ENCODE measurements around the gene CPED1.
"Not testable (repeated sequence)": the region's sequence is repeated elsewhere in the genome, so short reads cannot be mapped to it uniquely, and the experiment has no call there.

Gene CPED1

DNA sequence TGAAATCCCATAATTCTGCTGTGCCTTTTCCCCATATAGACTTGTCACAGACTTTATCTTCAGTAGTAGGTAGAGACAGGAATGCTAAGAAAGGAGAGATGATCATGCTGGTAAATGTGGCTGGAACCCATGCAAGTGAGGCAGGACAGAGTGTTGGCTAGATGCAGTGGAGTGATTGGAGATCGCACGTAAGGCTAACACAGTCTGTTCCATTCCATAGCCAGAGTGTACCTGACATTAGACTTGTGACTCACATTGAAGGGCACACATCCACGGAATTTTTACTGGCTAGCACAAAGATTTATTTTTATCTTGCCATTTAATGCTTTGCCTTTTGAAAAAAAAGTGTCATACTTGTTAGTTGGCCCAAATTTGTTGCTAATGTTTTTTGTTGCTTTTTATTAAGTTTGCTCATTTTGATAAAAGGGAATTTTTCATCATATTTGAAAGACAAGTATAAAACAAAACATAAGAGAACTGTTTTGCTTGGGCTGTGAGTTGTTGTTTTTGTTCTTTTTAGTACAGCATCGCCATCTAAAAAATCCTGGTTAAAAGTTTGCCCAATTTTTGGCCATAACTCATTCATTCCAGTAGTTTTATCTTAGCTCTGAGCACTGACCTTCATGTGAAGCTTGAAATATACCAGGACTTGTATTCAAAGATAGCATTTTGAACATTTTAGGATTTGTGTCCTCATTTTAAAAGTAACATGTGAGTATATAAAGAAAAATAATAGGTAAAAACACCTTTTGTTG, 81.0 kb downstream of the CPED1 start:
- no peak for DNase-seq (ENCODE audit: low read depth in 2 of 3, low spot score in 2 of 3)

DNA sequence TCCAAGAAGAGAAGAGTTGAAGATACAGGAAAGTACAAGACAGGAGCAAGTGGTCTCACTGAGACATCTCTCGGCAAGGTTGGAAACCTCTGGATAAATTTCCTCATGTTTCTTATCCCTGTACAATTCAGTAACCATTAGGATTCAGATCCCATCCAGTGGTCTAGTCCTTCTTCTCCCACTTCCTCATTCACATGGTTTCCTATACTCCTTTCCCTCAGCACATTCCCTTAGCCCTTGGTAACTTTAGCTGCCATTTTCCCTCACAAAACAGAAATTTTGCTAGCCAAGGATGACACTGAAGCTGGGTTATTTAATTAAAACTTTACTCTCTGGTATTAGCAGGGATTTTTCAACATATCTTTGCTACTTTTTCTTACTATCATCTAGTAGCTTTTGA, 82.6 kb downstream of the CPED1 start:
- no peak for DNase-seq (ENCODE audit: low read depth in 2 of 3, low spot score in 2 of 3)

DNA sequence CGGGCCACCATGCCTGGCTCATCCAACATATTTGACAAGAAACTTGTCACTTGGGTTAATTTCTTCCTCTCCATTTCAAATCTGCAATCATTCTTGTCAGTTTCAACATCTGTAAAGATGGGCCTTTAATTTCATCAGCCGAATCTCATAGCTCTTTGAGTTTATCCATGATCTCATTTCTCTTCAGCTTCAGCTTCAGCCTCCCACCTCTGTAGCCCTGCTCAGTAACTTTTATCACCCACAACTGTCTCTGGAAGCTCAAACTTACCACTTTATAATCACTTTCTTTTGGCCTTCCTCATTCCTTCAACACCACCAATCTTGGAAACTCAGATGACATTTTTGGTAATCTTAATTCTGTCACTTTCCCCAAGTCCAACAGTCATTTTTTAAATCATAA, 83.2 kb downstream of the CPED1 start:
- no peak for DNase-seq (ENCODE audit: low read depth in 2 of 3, low spot score in 2 of 3)

DNA sequence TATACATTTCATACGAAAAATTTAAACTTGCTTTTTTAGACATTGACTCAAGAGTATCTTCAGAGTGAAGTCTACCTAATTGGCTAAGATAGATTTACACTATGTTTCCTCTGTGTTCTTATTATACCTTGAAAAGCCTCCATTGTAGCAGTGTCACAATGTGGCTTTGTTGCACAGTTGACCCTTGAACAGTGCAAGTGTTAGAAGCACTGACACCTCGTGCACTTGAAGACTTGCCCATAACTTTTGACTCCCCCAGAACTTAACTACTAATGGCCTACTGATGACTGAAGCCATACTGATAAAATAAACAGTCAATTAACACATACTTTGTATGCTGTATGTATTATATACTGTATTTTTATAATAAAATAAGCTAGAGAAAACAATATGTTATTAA, 84.3 kb downstream of the CPED1 start:
- no peak for DNase-seq (ENCODE audit: low read depth in 2 of 3, low spot score in 2 of 3)

DNA sequence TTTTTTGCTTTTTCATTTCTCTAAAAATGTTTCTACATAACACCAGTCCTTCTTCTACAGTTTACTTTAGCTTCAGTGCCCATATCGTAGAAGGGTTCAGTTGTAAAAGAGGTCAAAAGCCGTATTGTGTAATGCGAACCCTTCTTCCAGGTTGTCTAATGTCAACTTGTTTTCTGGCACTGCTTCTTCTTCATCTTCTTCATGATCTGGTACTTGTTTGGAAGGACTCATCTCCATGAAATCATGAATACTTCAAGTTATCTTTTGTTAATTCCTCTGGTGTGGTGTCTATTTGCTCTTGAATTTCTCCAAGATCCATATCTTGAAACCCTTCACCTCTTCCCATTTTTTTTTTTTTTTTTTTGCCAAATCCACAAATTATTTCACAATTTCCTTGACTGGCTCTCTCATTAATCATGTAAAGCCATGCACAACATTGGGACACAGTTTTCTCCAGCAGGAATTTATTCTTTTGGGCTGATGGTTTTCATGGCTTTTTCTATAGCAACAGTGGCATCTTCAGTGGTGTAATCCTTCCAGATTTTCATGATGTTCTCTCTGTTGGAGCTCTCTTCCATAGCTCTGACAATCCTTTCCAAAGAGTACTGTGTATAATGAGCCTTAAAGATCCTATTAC, 85.1 kb downstream of the CPED1 start:
- DNase-seq (ENCODE audit: low read depth in 2 of 3, low spot score in 2 of 3), result no peak

DNA sequence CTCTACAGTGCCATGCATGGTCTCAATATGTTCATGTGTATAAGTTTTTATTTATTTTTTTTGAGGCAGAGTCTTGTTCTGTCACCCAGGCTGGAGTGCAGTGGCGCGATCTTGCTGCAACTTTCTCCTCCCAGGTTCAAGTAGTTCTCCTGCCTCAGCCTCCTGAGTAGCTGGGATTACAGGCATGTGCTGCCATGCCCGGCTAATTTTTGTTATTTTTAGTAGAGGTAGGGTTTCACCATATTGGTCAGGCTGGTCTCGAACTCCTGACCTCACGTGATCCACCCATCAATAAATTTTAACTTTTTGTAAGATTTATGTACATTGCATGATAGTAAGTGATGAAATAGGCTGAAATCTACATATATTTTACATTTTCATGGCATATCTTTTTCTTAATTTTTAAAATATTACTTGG, 86.9 kb downstream of the CPED1 start:
- DNase-seq (ENCODE audit: low read depth in 2 of 3, low spot score in 2 of 3), result not testable (repeated sequence)

DNA sequence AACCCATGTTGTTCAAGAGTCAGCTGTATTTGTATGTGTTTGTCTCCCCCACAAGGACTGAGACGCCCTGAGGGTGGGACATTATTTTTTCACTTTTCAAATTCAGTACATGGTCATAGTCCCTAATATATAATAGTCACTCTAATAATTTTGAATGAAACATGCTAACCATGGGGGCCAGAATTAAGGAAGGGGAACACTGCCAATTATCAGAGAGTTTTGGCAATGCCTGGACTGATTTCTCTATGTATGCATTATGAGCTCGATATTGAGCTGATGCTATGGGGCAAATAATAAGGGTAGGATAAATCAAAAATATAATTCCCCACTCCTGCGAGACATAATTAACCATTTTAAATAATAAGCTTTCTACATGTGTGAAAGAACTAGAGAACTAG, 87.4 kb downstream of the CPED1 start:
- DNase-seq (ENCODE audit: low read depth in 2 of 3, low spot score in 2 of 3), result no peak

DNA sequence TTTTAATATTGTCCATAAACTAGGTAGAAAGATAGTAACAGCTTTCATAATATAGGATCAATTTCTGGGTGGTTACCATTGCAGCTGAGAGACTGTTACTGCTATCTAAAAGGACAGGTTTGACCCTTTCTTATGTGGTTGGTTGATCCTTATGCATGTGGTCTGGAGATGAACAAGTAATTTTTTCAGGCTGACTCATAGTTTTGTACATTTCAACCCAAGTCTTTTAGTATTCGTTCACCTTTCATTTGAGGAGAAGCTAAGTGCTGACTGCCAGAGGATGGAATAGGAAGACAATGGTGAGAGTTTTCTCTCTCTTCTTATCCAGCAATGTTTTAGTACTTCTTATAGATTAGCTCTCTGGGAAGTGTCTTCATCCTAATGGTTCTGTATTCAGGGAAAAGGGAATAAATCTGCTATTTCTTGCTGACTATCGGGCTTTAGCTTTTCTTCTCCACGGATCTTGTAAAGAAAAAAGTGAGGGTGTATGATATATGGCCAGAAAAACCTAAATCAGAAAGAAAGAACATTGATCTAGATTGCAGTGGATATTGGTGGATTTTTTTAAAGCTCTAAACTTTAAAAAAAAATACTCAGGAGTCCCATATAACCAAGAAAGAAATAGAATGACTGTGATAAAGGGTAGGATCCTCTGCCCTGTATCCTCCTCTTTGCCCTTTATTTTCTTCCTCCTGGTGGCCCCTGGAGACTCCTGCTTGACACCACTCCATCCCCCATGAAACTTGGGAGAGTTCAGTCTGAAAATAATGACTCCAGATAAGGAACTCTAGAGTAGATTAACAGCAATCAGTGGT, 88.0 kb downstream of the CPED1 start:
- DNase-seq (ENCODE audit: low read depth in 2 of 3, low spot score in 2 of 3), result no peak

DNA sequence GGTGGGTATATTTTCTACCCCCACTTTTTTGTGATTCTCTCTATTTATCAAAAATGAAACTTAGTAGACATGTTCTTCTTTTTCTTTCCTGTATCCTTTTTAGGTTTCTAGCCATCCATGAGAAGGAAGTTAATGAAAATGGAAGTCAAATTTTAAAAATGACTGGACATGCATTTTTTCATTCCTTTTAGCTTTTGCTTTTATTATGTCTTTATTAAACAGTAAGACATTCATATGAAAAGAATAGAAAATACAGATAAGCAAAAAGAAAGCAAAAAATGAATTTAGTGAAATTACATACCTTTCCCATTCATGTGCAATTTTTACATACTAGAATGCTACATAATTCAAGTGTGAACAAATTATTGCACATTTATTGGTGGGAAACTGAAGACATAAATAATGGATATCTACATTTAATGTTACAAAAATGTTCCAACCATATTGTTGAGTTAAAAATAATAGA, 88.7 kb downstream of the CPED1 start:
- DNase-seq (ENCODE audit: low read depth in 2 of 3, low spot score in 2 of 3), result no peak

DNA sequence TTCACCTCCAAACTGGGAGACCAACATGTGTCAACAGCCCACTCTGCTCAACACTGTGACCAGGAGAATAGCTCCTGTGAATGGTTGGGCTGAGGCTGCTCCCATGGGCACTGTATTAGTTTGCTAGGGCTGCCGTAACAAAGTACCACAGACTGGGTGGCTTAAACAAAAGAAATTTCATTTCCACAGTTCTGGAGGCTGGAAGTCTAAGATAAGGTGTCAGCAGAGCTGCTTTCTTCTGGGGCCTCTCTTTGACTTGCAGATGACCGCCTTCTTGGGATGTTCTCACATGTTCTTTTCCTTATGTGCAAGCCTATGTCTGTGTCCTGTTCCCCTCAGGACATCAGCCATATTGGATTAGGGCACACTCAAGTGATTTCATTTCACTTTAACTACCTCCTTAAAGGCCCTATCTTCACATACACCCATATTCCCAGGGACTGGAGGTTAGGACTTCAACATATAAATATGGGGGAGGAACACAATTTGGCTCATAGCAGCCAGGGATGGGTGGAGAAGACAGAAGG, 90.3 kb downstream of the CPED1 start:
- no peak for DNase-seq (ENCODE audit: low read depth in 2 of 3, low spot score in 2 of 3)

DNA sequence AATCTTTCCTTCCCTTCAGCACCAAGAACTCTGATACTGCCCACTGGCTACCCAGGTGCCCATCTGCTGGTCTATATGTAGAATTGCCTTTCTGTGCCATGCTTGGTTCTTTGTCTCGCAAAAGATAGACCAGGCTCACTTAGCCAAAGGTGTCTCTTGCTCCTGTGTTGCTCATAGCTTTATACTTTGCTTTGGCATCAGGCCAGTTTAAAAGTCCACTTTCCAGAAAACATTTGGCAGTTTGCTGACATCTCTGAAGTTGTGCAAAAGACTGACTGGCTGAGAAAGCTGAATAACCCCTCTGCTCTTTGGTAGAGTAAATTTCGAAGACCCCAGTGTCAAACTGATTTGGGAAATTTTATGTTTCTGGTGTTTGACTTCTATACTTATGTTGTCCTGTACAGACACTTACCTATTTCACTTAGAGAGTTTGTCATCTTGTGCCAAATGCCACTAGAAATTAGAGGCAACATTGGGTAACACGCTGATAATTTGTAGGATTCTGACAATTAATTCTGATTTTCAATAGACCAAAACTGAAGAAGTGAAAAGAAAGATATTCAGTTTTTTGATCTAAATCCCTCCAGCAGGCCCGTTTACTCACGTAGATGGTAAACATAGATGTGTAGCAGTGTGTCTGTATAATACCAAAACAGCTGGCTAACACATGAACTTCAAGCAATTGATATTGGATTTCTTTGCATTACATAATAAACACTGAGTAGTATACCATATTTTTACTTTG, 91.1 kb downstream of the CPED1 start:
- DNase-seq (ENCODE audit: low read depth in 2 of 3, low spot score in 2 of 3), result no peak

DNA sequence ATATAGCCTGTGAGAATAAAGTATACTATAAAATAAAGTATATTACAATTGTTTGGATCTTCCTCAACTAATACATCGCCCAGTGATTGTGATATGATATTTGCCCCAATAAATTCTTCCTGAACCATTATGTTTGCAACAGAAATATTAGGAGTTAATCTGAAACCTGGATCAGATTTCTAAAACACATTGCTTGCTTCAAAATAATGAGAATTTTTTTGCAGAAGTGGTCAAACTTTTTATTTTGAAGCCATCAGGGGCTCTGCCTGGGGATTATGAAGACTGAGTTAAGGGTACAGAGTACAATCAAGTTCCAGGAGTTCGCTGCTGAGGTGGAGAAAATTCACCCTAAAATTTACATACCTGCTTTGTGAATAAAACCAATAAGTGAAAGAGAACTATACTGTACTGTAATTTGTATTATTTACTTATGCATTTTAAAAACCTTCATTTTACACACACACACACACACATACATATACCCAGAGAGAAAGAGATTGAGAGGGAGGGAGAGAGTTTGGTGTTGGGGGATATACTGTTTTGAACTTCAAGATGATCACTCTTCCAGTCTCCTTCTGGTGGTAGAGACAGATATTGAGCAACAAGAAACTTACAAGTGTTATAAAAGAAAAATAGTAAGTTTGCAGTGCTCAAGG, 91.9 kb downstream of the CPED1 start:
- no peak for DNase-seq (ENCODE audit: low read depth in 2 of 3, low spot score in 2 of 3)

DNA sequence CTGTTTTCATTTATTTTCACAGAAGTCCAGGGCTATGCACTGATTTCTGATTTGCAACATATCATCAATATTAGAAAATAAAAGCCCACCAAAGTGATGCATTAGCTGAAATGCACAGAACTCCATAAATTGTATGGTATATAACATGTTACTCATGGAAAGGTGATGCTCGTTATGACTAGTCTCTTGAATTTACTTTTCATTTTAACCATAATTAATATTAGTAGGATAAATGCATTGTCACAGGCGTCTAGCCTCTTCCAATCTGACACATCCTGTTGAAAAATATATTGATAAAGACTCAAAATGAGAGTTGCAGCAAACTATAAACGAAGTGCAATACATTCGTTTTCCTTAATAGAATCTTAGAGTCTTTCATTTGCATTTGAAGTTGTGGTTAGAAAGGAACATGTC, 92.4 kb downstream of the CPED1 start:
- no peak for DNase-seq (ENCODE audit: low read depth in 2 of 3, low spot score in 2 of 3)

DNA sequence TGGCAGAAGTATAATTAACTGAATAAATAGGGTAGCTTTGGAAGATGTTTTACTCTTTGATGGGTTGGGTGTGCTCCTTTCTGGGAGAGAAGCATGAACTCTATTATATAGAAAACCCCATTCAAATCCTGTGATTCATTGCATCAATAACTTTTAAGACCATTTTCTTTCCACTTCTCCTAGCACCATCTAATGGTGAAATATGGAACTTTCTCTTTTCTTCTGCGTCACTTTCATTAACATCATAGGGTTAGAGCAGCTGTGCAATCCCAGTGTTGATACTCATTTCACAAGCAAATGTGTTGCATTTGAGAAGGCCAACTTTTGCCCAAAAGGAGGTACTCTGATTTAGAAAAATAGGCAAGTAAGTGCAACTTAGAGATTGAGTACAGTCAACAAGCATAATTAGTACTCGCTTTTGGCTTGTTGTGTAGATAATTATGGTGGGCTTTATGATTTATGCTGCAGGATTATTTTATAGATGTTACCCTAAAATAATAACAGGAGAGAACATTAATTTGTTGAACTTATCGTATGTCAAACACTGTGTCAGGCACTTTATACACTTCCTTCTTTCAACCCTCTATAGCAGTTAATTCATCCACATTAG, 92.9 kb downstream of the CPED1 start:
- no peak for DNase-seq (ENCODE audit: low read depth in 2 of 3, low spot score in 2 of 3)

DNA sequence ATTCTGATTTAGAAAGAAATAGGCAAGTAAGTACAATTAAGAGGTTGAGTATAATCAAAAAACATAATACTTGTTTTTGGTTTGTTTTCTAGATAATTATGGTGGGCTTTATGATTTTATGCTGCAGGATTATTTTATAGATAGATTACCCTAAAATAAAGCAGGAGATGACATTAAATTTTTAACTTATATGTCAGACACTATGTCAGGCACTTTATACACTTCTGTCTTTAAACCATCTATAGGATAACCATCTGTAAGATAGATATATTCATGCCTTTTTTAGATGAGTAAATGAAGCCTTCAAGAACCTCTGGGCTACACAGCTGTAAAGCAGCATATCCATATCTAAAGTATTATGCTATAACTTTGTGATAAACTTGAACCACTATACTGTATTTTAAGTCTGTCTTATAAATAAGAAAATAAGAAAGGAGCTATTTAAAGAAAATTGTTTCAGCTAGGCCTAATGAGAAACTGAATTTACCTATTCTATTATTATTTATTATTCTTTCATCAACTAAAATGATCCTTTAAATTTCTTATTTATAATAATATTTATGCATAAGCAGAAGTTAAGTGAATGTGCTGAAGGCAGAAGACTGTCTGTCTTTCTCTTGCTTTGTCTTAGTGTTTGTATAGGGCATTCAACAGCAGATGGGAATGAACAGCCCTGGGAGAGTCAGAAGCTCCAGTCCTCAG, 94.0 kb downstream of the CPED1 start:
- DNase-seq (ENCODE audit: low read depth in 2 of 3, low spot score in 2 of 3), result no peak

DNA sequence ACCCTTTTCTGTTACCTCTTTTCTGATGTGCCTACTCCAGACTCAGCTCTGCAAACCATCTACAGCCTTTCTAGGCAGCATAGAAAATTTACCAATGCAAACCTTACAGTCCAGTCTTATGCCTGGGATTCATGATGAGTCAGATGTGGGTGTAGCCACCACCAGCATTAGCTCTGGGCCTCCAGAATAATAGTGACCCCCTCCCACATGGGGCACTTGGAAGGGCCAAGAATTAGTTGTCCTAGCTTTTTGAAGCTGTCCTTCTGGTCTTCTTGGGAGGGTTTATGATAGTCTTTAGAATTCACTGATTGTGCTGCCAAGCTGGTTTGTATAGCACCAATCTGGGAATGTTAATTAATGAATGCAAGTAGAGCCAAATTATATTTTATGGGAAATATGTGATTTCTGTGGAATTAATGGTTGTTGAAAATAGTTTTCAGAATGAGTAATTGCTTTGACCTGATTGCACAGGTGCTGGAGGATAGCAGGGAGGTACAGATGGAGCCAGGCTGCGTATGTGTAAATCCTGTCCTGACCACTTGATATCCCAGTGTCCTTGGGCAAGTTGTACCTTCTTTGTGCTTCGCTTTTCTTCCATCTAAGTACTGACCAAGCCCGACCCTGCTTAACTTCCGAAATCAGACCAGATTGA, 94.8 kb downstream of the CPED1 start:
- no peak for DNase-seq (ENCODE audit: low read depth in 2 of 3, low spot score in 2 of 3)

DNA sequence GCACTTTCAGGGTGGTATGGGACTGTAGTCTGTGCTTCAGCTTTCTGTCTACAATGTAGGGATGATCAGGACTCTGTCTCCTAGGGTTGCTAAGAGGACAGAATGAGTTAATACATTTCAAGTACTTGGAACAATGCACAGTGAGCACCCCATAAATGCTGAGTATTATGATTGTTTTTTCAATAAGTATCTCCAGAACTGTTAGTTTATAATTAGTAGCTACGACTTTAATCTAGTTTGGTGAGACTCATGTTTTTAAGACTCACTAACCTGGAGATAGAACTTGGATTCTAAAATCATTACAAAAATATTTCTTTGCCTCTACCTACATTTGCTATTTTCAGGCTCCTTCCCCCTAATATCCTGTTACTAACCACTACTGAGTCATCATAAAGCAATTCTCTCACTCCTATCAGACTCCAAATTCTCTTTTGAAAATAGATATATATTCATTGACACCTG, 95.3 kb downstream of the CPED1 start:
- no peak for DNase-seq (ENCODE audit: low read depth in 2 of 3, low spot score in 2 of 3)

DNA sequence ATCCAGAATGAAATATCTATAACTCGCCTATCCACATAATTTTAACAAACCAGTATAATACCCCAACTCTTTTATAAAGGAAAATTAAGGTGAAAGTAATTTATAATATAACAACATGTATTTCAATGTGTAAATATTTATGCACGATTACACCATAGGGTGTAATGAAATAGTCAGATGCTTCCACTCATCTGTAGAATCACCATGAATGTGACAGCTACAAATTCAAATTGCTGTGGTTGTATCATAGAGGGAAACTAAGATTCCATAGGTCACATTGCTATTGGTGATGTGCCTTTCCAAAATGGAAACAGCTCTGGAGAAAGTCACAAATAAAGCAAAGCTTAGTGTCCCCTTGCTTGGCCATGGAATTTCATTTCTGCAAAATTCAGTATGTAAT, 95.7 kb downstream of the CPED1 start:
- no peak for DNase-seq (ENCODE audit: low read depth in 2 of 3, low spot score in 2 of 3)

Data from activated CD8-positive, alpha-beta memory T cell treated with anti-CD3 and anti-CD28 coated beads for 48 hours (primary cell).